SKM-1 (cell line): ENCODE measurements around the gene RPUSD1.

ENCODE experiments used
- DNase-seq: peaks from one replicate; lab custom pipeline; 2025; ENCODE audit not compliant: unreplicated experiment; lab: John Stamatoyannopoulos, UW

The RPUSD1 gene

GRCh38 chr16:819336-820043, 31.3 kb upstream of the RPUSD1 start:
- no peak for DNase-seq

- no peak for DNase-seq
Measured at GRCh38 chr16:818592-818991, 30.4 kb upstream of the RPUSD1 start.

- no peak for DNase-seq
Measured at GRCh38 chr16:818132-818531, 30.0 kb upstream of the RPUSD1 start.

GRCh38 chr16:817001-817906, 29.1 kb upstream of the RPUSD1 start:
- no peak for DNase-seq

GRCh38 chr16:815861-816260, 27.7 kb upstream of the RPUSD1 start:
- no peak for DNase-seq

GRCh38 chr16:814974-815373, 26.8 kb upstream of the RPUSD1 start:
- no peak for DNase-seq

- no peak for DNase-seq
Measured at GRCh38 chr16:813916-814412, 25.8 kb upstream of the RPUSD1 start.

GRCh38 chr16:813204-813915, 25.2 kb upstream of the RPUSD1 start:
- no peak for DNase-seq

- DNase-seq: no peak
Measured at GRCh38 chr16:808085-808386, 19.9 kb upstream of the RPUSD1 start.

- peak; percentile 16 for DNase-seq
Measured at GRCh38 chr16:807347-808084, 19.3 kb upstream of the RPUSD1 start.

- DNase-seq: no peak
Measured at GRCh38 chr16:805474-805873, 17.3 kb upstream of the RPUSD1 start.

- DNase-seq: no peak
Measured at GRCh38 chr16:804193-805048, 16.2 kb upstream of the RPUSD1 start.

GRCh38 chr16:803754-804080, 15.5 kb upstream of the RPUSD1 start:
- DNase-seq: no peak

GRCh38 chr16:802914-803753, 15.0 kb upstream of the RPUSD1 start:
- DNase-seq: no peak

GRCh38 chr16:802461-802860, 14.3 kb upstream of the RPUSD1 start:
- no peak for DNase-seq

- DNase-seq: no peak
Measured at GRCh38 chr16:801584-802363, 13.6 kb upstream of the RPUSD1 start.

GRCh38 chr16:800834-801511, 12.8 kb upstream of the RPUSD1 start:
- no peak for DNase-seq
